GM12878 (cell line): ENCODE data around the gene ZNF519. TPM values are rescaled to one million over a fixed set of nuclear protein-coding genes. Genes with fewer than 3 reads are reported as not detected.

Source experiments
- polyA plus RNA-seq, 11 experiments: library from polyadenylated mRNA; depleted of rRNA in 4 of 11; unstranded in 6 of 11; stranded (reverse) in 5 of 11; fragments of >200 nt; fragmentation: Nextera tagmentation in 4 of 11; fragmentation: Illumina TruSeq in 1 of 11; extraction: Ambion mirVana in 4 of 11; extraction: Trizol in 1 of 11; gene quantifications; 1 replicate in 1 of 11; 2 replicates in 10 of 11; pipeline versions ENCODE4 v1.2.1 to v1.2.3, GENCODE V29; 2011 to 2016; ENCODE audit warnings: inconsistent platforms in 2 of 11, missing spikeins in 2 of 11, low read depth in 1 of 11
- total RNA-seq, 4 experiments: library from RNA; depleted of rRNA in 3 of 4; stranded (reverse); fragments of >200 nt in 3 of 4; fragmentation: Illumina TruSeq in 1 of 4; extraction: Trizol in 1 of 4; gene quantifications; 2 replicates each; pipeline versions ENCODE4 v1.2.1 to v1.2.3, GENCODE V29; 2013 to 2021

The ZNF519 gene
- total and polyA plus RNA-seq, 10 of the 15 experiments (the other 5 are each of a cell fraction or from before 2014, with no cell fraction given) = 8.9 to 24.2 (median 13.8) TPM

Other genes with a start within 250 kb of the ZNF519 start
- gene MC2R, start 216.9 kb downstream of the ZNF519 start, total RNA-seq (2014; rRNA removed) = not detected in 2 replicates
- gene MC2R, start 216.9 kb downstream of the ZNF519 start, total RNA-seq (2014; rRNA removed; fragmentation: Illumina TruSeq; extraction: Trizol) = not detected in 2 replicates
- 0.15 TPM in 1 of 2 replicates, not detected in the other for gene MC2R, start 216.9 kb downstream of the ZNF519 start, total RNA-seq (2021)
- gene MC2R, start 216.9 kb downstream of the ZNF519 start, polyA plus RNA-seq (2011; rRNA removed) = not detected in 2 replicates
- not detected in 2 replicates for gene MC2R, start 216.9 kb downstream of the ZNF519 start, polyA plus RNA-seq (2014; fragmentation: Illumina TruSeq; extraction: Trizol)
- gene MC2R, start 216.9 kb downstream of the ZNF519 start, polyA plus RNA-seq (2014; fragmentation: Nextera tagmentation; extraction: Ambion mirVana) = not detected
- not detected in 2 replicates for gene MC2R, start 216.9 kb downstream of the ZNF519 start, polyA plus RNA-seq (2014; rRNA removed)
- not detected for gene MC2R, start 216.9 kb downstream of the ZNF519 start, polyA plus RNA-seq (2016; fragmentation: Nextera tagmentation; extraction: Ambion mirVana)